Activated naive CD4-positive, alpha-beta T cell treated with anti-CD3 and anti-CD28 coated beads for 36 hours (primary cell): ENCODE measurements around the gene GPR146. TPM values are rescaled to one million over a fixed set of nuclear protein-coding genes. Genes with fewer than 3 reads are reported as not detected.
A peak's percentile ranks its signal among the peaks of the same experiment; 100 is the strongest.

Source experiments
- CTCF ChIA-PET: fragments of 350-600 bp; sonication (Branson Sonifier 250); formaldehyde crosslinking; loops from one replicate; lab custom pipeline; 2021; ENCODE audit warnings: antibody characterized with exemption; lab: Charles Lee
- DNase-seq: peaks from one replicate; pipeline ENCODE4 v3.0.0-alpha.2; 2020
- H3K27ac Mint-ChIP-seq: one replicate; pipeline ENCODE4 v1.8.0; 2021; ENCODE audit warnings: mild to moderate bottlenecking, mixed read lengths
- H3K27me3 Mint-ChIP-seq: one replicate; pipeline ENCODE4 v1.8.0; 2021; ENCODE audit warnings: low read depth, mixed read lengths
- H3K36me3 Mint-ChIP-seq: one replicate; pipeline ENCODE4 v1.8.0; 2021; ENCODE audit warnings: low read depth, mixed read lengths
- H3K4me1 Mint-ChIP-seq: one replicate; pipeline ENCODE4 v1.8.0; 2021; ENCODE audit warnings: low read depth, mixed read lengths
- H3K4me3 Mint-ChIP-seq: one replicate; pipeline ENCODE4 v1.8.0; 2021; ENCODE audit warnings: mild to moderate bottlenecking, moderate library complexity, mixed read lengths
- H3K9me3 Mint-ChIP-seq: one replicate; pipeline ENCODE4 v1.8.0; 2021; ENCODE audit warnings: mixed read lengths
- intact Hi-C: fragments of 100-400 bp; cut with micrococcal nuclease; formaldehyde crosslinking; loops from one replicate; pipeline ENCODE4 v1.15.1; 2023
- total RNA-seq, 2 experiments: library from RNA; stranded (reverse); gene quantifications; one replicate each; pipeline ENCODE4 v1.2.3, GENCODE V29; 2021

The GPR146 gene
- total RNA-seq, 2 experiments from 2014 or later: 0.57 to 0.62 TPM

- H3K4me1 Mint-ChIP-seq: peaks cover 4% of the 10 kb centered on the region
- no peaks in the 10 kb centered on the region for H3K9me3 Mint-ChIP-seq
- no peak overlapping the region for H3K27ac Mint-ChIP-seq
- no peak overlapping the region for H3K4me3 Mint-ChIP-seq
- H3K36me3 Mint-ChIP-seq: no peaks in the 10 kb centered on the region
- intact Hi-C loops: no loop called here
- DNase-seq: no peak
- H3K27me3 Mint-ChIP-seq: no peaks in the 10 kb centered on the region
- CTCF ChIA-PET: no interaction called here
Observed at GRCh38 chr7:1081931-1082401, 37.6 kb downstream of the GPR146 start.

GRCh38 chr7:1083729-1084657, 39.6 kb downstream of the GPR146 start:
- Mint-ChIP-seq H3K36me3 (no peaks in the 10 kb centered on the region), H3K4me3 (no peak overlapping the region), H3K27ac (no peak overlapping the region), H3K27me3 (no peaks in the 10 kb centered on the region), H3K9me3 (no peaks in the 10 kb centered on the region), H3K4me1 (peaks cover 12% of the 10 kb centered on the region)
- intact Hi-C loops: no loop called here
- CTCF ChIA-PET: interaction anchor here (0.6 kb wide), 1 partner anchor 147 kb away, joined by 4 read pairs; no protein-coding TSS in a partner anchor
- no peak for DNase-seq

- intact Hi-C loops: no loop called here
- H3K9me3 Mint-ChIP-seq: no peaks in the 10 kb centered on the region
- H3K4me1 Mint-ChIP-seq: peaks cover 12% of the 10 kb centered on the region
- no peak for DNase-seq
- CTCF ChIA-PET: interaction anchor here (1.1 to 5.1 kb wide), 3 partner anchors 10 to 92 kb away, joined by 4 to 34 read pairs (median 12); no protein-coding TSS in a partner anchor
- no peaks in the 10 kb centered on the region for H3K27me3 Mint-ChIP-seq
- no peak overlapping the region for H3K4me3 Mint-ChIP-seq
- H3K36me3 Mint-ChIP-seq: no peaks in the 10 kb centered on the region
- H3K27ac Mint-ChIP-seq: no peak overlapping the region
Observed at GRCh38 chr7:1085266-1085665, 40.9 kb downstream of the GPR146 start.

- CTCF ChIA-PET: interaction anchor here (0.7 to 5.1 kb wide), 17 partner anchors 9 to 93 kb away, joined by 3 to 34 read pairs (median 3); no protein-coding TSS in a partner anchor
- no peak for DNase-seq
- intact Hi-C loops: loop anchor here (2.0 kb wide), 2 partner anchors 53 to 91 kb away; a partner anchor contains a TSS
- no peak overlapping the region for H3K4me3 Mint-ChIP-seq
- no peaks in the 10 kb centered on the region for H3K9me3 Mint-ChIP-seq
- H3K27ac Mint-ChIP-seq: no peak overlapping the region
- H3K4me1 Mint-ChIP-seq: peaks cover 12% of the 10 kb centered on the region
- H3K27me3 Mint-ChIP-seq: no peaks in the 10 kb centered on the region
- no peaks in the 10 kb centered on the region for H3K36me3 Mint-ChIP-seq
Observed at GRCh38 chr7:1085910-1086421, 41.6 kb downstream of the GPR146 start.

- intact Hi-C loops: loop anchor here (2.0 kb wide), 2 partner anchors 52 to 90 kb away; a partner anchor contains a TSS
- Mint-ChIP-seq H3K4me3 (peak overlapping the region; percentile 38), H3K27me3 (no peaks in the 10 kb centered on the region), H3K27ac (no peak overlapping the region), H3K4me1 (peaks cover 12% of the 10 kb centered on the region), H3K36me3 (no peaks in the 10 kb centered on the region), H3K9me3 (no peaks in the 10 kb centered on the region)
- peak; percentile 80 for DNase-seq
- CTCF ChIA-PET: interaction anchor here (0.6 to 5.1 kb wide), 16 partner anchors 8 to 93 kb away, joined by 3 to 34 read pairs (median 3); no protein-coding TSS in a partner anchor
Observed at GRCh38 chr7:1086588-1087464, 42.5 kb downstream of the GPR146 start.

- Mint-ChIP-seq H3K27ac (no peak overlapping the region), H3K9me3 (no peaks in the 10 kb centered on the region), H3K27me3 (no peaks in the 10 kb centered on the region), H3K36me3 (no peaks in the 10 kb centered on the region), H3K4me1 (peaks cover 12% of the 10 kb centered on the region), H3K4me3 (no peak overlapping the region)
- intact Hi-C loops: loop anchor here (2.0 kb wide), 2 partner anchors 51 to 89 kb away; a partner anchor contains a TSS
- CTCF ChIA-PET: interaction anchor here (0.6 to 5.1 kb wide), 3 partner anchors 19 to 94 kb away, joined by 3 to 34 read pairs (median 6); no protein-coding TSS in a partner anchor
- DNase-seq: no peak
Observed at GRCh38 chr7:1087465-1087814, 43.1 kb downstream of the GPR146 start.

- H3K4me3 Mint-ChIP-seq: peak within 1 kb of the TSS; percentile 38
- intact Hi-C loops: loop anchor here (2.0 kb wide), 2 partner anchors 51 to 89 kb away; a partner anchor contains a TSS
- no peak for DNase-seq
- H3K27me3 Mint-ChIP-seq: no peaks in the 10 kb centered on the region
- no peaks in the 10 kb centered on the region for H3K9me3 Mint-ChIP-seq
- CTCF ChIA-PET: interaction anchor here (0.7 to 5.1 kb wide), 4 partner anchors 58 to 448 kb away, joined by 3 to 34 read pairs (median 4); no protein-coding TSS in a partner anchor
- H3K4me1 Mint-ChIP-seq: peaks cover 12% of the 10 kb centered on the region
- no peak within 1 kb of the TSS for H3K27ac Mint-ChIP-seq
- no peaks in the 10 kb centered on the region for H3K36me3 Mint-ChIP-seq
Observed at GRCh38 chr7:1087952-1088920, 43.9 kb downstream of the GPR146 start, which contains the start of gene GPER1. GPER1 (plus strand) TSS chr7:1088113; CDS start chr7:1091729, 3,616 bp downstream.

GRCh38 chr7:1090236-1090635, 45.9 kb downstream of the GPR146 start:
- peaks cover 12% of the 10 kb centered on the region for H3K4me1 Mint-ChIP-seq
- no peaks in the 10 kb centered on the region for H3K36me3 Mint-ChIP-seq
- CTCF ChIA-PET: no interaction called here
- no peaks in the 10 kb centered on the region for H3K9me3 Mint-ChIP-seq
- no peak overlapping the region for H3K27ac Mint-ChIP-seq
- no peaks in the 10 kb centered on the region for H3K27me3 Mint-ChIP-seq
- intact Hi-C loops: no loop called here
- no peak overlapping the region for H3K4me3 Mint-ChIP-seq
- DNase-seq: no peak

- intact Hi-C loops: no loop called here
- H3K9me3 Mint-ChIP-seq: no peaks in the 10 kb centered on the region
- peaks cover 12% of the 10 kb centered on the region for H3K4me1 Mint-ChIP-seq
- no peak for DNase-seq
- H3K36me3 Mint-ChIP-seq: no peaks in the 10 kb centered on the region
- CTCF ChIA-PET: no interaction called here
- H3K4me3 Mint-ChIP-seq: no peak overlapping the region
- no peaks in the 10 kb centered on the region for H3K27me3 Mint-ChIP-seq
- no peak overlapping the region for H3K27ac Mint-ChIP-seq
Observed at GRCh38 chr7:1090686-1091643, 46.6 kb downstream of the GPR146 start.

- intact Hi-C loops: no loop called here
- H3K27ac Mint-ChIP-seq: no peak overlapping the region
- no peak overlapping the region for H3K4me3 Mint-ChIP-seq
- H3K36me3 Mint-ChIP-seq: no peaks in the 10 kb centered on the region
- CTCF ChIA-PET: no interaction called here
- no peaks in the 10 kb centered on the region for H3K27me3 Mint-ChIP-seq
- no peak for DNase-seq
- no peaks in the 10 kb centered on the region for H3K9me3 Mint-ChIP-seq
- H3K4me1 Mint-ChIP-seq: peaks cover 11% of the 10 kb centered on the region
Observed at GRCh38 chr7:1091644-1092027, 47.3 kb downstream of the GPR146 start.
